Calu3 (cell line): ENCODE data around the gene FER1L5. TPM values are rescaled to one million over a fixed set of nuclear protein-coding genes. Genes with fewer than 3 reads are reported as not detected.

Source experiments
- BruUV-seq: library from RNA; stranded (reverse); fragments of 400-500 nt; replicated peaks from 2 replicates; lab custom pipeline; 2021; lab: Mats Ljungman, UMichigan
- CTCF ChIA-PET: fragments of 300-600 bp; sonication (Branson Sonifier 250); formaldehyde crosslinking; loops from one replicate; lab custom pipeline; 2022; ENCODE audit warnings: antibody characterized with exemption; lab: Charles Lee
- DNase-seq: peaks from one replicate; pipeline ENCODE4 v3.0.0; 2022
- H3K27ac Mint-ChIP-seq: one replicate; pipeline ENCODE4 v1.8.0; 2022; ENCODE audit warnings: mixed read lengths; ENCODE audit not compliant: unreplicated experiment
- H3K27me3 Mint-ChIP-seq: one replicate; pipeline ENCODE4 v1.8.0; 2022; ENCODE audit warnings: mixed read lengths; ENCODE audit not compliant: unreplicated experiment
- H3K36me3 Mint-ChIP-seq: one replicate; pipeline ENCODE4 v1.8.0; 2022; ENCODE audit warnings: mild to moderate bottlenecking, moderate library complexity, mixed read lengths; ENCODE audit not compliant: insufficient read depth, unreplicated experiment
- H3K4me1 Mint-ChIP-seq: one replicate; pipeline ENCODE4 v1.8.0; 2022; ENCODE audit warnings: mild to moderate bottlenecking, low read depth, mixed read lengths; ENCODE audit not compliant: unreplicated experiment
- H3K4me3 Mint-ChIP-seq: one replicate; pipeline ENCODE4 v1.8.0; 2022; ENCODE audit warnings: mild to moderate bottlenecking, low read depth, moderate library complexity, mixed read lengths; ENCODE audit not compliant: unreplicated experiment
- H3K9me3 Mint-ChIP-seq: one replicate; pipeline ENCODE4 v1.8.0; 2022; ENCODE audit warnings: low read depth, mixed read lengths; ENCODE audit not compliant: unreplicated experiment
- intact Hi-C: fragments of 100-400 bp; cut with micrococcal nuclease; formaldehyde crosslinking; loops from one replicate; pipeline ENCODE4 v1.10.0; 2022; ENCODE audit not compliant: unreplicated experiment
- total RNA-seq: library from RNA; stranded (reverse); gene quantifications from 2 replicates; pipeline ENCODE4 v1.2.3, GENCODE V29; 2022
- TF ChIP-seq, protein P1 (sequence below): fragments of 200-600 bp; IDR thresholded peaks from one replicate; pipeline ENCODE4 v1.8.0; 2022; ENCODE audit warnings: antibody characterized with exemption; ENCODE audit not compliant: unreplicated experiment

Gene FER1L5
- total RNA-seq, 1 experiment from 2014 or later, result not detected

DNA sequence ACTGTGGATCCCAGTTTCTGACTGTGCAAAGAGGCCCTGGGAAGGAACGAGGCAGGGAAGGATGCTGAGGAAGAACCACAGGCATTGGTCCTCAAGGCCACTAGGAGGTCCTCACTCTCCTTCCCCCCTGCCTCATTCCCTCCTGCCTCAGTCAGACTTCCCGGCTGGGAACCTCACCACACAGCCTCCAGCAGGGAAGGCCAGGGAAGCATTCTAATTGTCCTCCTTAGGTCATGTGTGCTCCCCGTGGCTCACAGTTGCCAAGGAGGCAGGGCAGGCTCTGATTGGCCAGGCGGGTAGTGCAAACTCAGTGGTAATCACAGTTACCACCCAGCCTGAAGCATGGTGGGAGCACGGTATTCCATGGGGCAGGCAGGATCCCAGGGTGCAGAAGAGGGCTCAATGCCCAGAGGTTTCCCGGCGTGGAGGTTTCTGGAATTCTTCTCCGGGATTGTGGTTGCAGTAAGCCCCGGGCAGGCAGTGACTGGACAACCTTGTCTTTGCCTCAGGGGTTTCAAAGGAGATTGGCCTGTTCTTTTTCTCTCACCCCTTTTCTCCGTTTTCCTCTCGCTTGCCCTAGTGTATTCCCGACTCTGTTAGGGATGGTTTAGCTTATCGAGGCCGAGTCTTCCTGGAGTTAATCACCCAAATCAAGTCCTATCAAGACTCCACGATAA, 27.1 kb downstream of the FER1L5 start:
- H3K9me3 Mint-ChIP-seq, result no peaks in the 10 kb centered on the region
- intact Hi-C loops, result no loop called here
- DNase-seq, result no peak
- H3K4me1 Mint-ChIP-seq, result peaks cover 17% of the 10 kb centered on the region
- H3K4me3 Mint-ChIP-seq, result no peak overlapping the region
- no TSS peak for BruUV-seq
- TF ChIP-seq, protein P1, sequence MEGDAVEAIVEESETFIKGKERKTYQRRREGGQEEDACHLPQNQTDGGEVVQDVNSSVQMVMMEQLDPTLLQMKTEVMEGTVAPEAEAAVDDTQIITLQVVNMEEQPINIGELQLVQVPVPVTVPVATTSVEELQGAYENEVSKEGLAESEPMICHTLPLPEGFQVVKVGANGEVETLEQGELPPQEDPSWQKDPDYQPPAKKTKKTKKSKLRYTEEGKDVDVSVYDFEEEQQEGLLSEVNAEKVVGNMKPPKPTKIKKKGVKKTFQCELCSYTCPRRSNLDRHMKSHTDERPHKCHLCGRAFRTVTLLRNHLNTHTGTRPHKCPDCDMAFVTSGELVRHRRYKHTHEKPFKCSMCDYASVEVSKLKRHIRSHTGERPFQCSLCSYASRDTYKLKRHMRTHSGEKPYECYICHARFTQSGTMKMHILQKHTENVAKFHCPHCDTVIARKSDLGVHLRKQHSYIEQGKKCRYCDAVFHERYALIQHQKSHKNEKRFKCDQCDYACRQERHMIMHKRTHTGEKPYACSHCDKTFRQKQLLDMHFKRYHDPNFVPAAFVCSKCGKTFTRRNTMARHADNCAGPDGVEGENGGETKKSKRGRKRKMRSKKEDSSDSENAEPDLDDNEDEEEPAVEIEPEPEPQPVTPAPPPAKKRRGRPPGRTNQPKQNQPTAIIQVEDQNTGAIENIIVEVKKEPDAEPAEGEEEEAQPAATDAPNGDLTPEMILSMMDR, result no peak
- no peak overlapping the region for H3K27ac Mint-ChIP-seq
- CTCF ChIA-PET, result interaction anchor here (0.5 kb wide), 1 partner anchor 17 kb away, joined by 5 read pairs; no protein-coding TSS in a partner anchor
- H3K27me3 Mint-ChIP-seq, result peaks cover 49% of the 10 kb centered on the region
- peaks cover 13% of the 10 kb centered on the region for H3K36me3 Mint-ChIP-seq

DNA sequence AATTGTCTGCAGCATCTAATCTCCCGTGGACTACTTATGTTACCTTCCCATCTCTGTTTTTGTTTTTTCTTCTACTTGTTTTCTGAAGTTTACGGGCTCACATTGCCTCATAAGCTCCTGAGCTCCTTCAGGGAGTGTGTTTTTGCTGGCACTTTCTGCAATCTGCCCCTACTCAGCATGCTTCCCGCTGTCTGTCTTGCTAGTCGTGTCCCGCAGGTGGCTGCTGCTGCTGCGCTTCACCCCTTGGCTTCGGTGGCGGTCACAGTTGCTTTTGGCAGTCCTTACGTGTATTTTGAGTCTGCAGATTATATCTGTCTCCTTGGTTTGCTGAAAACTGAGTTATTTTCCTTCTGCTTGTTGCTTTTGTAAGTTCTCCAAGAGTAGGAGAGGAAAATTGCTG, 37.3 kb downstream of the FER1L5 start:
- Mint-ChIP-seq H3K9me3 (no peaks in the 10 kb centered on the region), H3K36me3 (no peaks in the 10 kb centered on the region), H3K4me3 (no peak overlapping the region), H3K27ac (no peak overlapping the region), H3K4me1 (peaks cover 12% of the 10 kb centered on the region), H3K27me3 (peaks cover 30% of the 10 kb centered on the region)
- CTCF ChIA-PET, result no interaction called here
- intact Hi-C loops, result no loop called here
- DNase-seq, result no peak
- TF ChIP-seq, protein P1, result no peak
- no TSS peak for BruUV-seq

DNA sequence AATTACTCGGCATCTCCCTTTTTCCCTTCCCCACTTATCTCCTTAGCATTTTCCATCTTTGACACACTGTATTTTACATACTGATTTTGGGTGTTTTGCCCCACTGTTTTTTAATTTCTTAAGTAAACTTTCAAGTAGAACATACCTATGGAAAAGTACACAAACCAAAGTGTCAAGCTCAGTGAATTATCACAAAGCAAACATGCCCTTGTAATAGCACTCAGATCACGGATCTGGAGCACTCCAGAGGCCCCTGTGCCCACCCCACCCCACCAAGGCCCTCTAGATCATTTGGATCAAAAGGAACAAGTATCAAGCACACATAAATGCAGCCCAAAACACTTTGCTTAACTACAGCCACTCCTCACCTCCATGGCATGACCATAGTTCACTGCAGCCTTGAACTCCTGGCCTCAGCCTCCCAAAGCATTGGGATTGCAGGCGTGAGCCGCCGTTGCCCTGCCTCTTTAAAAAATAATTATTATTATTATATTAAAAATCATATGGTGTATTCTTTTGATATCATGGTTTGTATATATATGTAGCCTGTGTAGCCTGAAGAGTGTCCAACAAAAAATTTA, 38.1 kb downstream of the FER1L5 start:
- Mint-ChIP-seq H3K9me3 (no peaks in the 10 kb centered on the region), H3K36me3 (no peaks in the 10 kb centered on the region), H3K4me1 (peaks cover 12% of the 10 kb centered on the region), H3K27me3 (peaks cover 34% of the 10 kb centered on the region), H3K27ac (no peak overlapping the region), H3K4me3 (no peak overlapping the region)
- no peak for DNase-seq
- intact Hi-C loops, result no loop called here
- BruUV-seq, result no TSS peak
- TF ChIP-seq, protein P1, result no peak
- CTCF ChIA-PET, result no interaction called here

DNA sequence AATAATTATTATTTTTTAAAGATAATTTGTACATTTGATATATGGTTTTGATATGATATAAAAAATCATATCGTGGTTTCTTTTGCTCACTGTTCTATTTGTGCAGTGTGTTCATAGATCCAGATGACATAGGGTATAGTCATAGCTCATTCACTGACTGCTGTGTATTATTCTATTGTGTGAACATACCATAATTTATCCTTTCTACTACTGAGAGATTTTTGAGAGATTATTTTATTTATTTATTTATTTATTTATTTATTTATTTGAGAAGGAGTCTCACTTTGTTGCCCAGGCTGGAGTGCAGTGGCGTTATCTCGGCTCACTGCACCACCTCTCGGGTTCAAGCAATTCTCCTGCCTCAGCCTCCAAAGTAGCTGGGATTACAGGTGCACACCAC, 39.0 kb downstream of the FER1L5 start:
- no peak for DNase-seq
- Mint-ChIP-seq H3K4me3 (no peak overlapping the region), H3K36me3 (no peaks in the 10 kb centered on the region), H3K9me3 (no peaks in the 10 kb centered on the region), H3K4me1 (peaks cover 12% of the 10 kb centered on the region), H3K27me3 (peaks cover 34% of the 10 kb centered on the region), H3K27ac (no peak overlapping the region)
- CTCF ChIA-PET, result no interaction called here
- BruUV-seq, result no TSS peak
- intact Hi-C loops, result no loop called here
- TF ChIP-seq, protein P1, result no peak
